B cell (primary cell): ENCODE results near the gene DDX54. TPM values are rescaled to one million over a fixed set of nuclear protein-coding genes. Genes with fewer than 3 reads are reported as not detected.

ENCODE experiments used
- ATAC-seq: fragments of 200-7000 bp; cut with Tn5 transposase; one replicate; pipeline ENCODE4 v1.10.0; 2021; ENCODE audit warnings: low read depth, mild to moderate bottlenecking, moderate number of reproducible peaks, moderate library complexity
- CTCF ChIA-PET: fragments of 350-600 bp; sonication (Branson Sonifier 250); formaldehyde crosslinking; loops from one replicate; lab custom pipeline; 2021; ENCODE audit warnings: antibody characterized with exemption, inconsistent platforms; lab: Charles Lee
- POLR2A ChIA-PET: fragments of 350-600 bp; sonication (Branson Sonifier 250); formaldehyde crosslinking; loops from one replicate; lab custom pipeline; 2021; ENCODE audit warnings: antibody characterized with exemption; lab: Charles Lee
- DNase-seq: peaks from one replicate; pipeline ENCODE4 v3.0.0; 2013
- H2AFZ ChIP-seq: 2 replicates; pipeline ENCODE4 v1.6.1; 2012; ENCODE audit warnings: mild to moderate bottlenecking, low read depth, low read length; ENCODE audit not compliant: insufficient read depth, poor library complexity, severe bottlenecking
- H3K27ac ChIP-seq, 2 donors: 1 replicate in 1 of 2; 2 replicates in 1 of 2; pipeline ENCODE4 v1.5.1; 2012 to 2013; ENCODE audit warnings: low read length in 2 of 2, mild to moderate bottlenecking in 2 of 2, moderate library complexity in 1 of 2
- H3K27me3 ChIP-seq, 4 experiments: fragments of 200-600 bp in 1 of 4; sonication (generic) in 1 of 4; replicated peaks in 1 of 4; 1 replicate in 2 of 4; 2 replicates in 2 of 4; pipeline versions ENCODE4 v1.6.1 to v1.7.0; 2013 to 2016; ENCODE audit warnings: low read length in 3 of 4, mild to moderate bottlenecking in 2 of 4, mixed read lengths in 1 of 4, moderate library complexity in 1 of 4; ENCODE audit not compliant: insufficient read depth in 4 of 4, control insufficient read depth in 3 of 4; ENCODE audit errors: control extremely low read depth in 1 of 4
- H3K36me3 ChIP-seq, 2 experiments: replicated peaks in 1 of 2; 1 replicate in 1 of 2; 2 replicates in 1 of 2; pipeline versions ENCODE4 v1.6.1 to v1.7.1; 2013; ENCODE audit warnings: low read length in 1 of 2; ENCODE audit not compliant: insufficient read depth in 2 of 2, control insufficient read depth in 1 of 2; ENCODE audit errors: control extremely low read depth in 1 of 2, extremely low read depth in 1 of 2
- H3K4me1 ChIP-seq, 2 donors: fragments of 200-600 bp in 1 of 2; sonication (generic) in 1 of 2; 1 replicate in 1 of 2; 2 replicates in 1 of 2; pipeline versions ENCODE4 v1.5.1 to v1.6.1; 2013 to 2017; ENCODE audit warnings: low read length in 2 of 2; ENCODE audit not compliant: control insufficient read depth in 2 of 2, insufficient read depth in 2 of 2
- H3K4me2 ChIP-seq: replicated peaks from 2 replicates; pipeline ENCODE3; 2012; ENCODE audit warnings: mild to moderate bottlenecking, low read depth, low read length; ENCODE audit not compliant: poor library complexity, severe bottlenecking
- H3K4me3 ChIP-seq, 5 experiments: fragments of 200-600 bp in 1 of 5; sonication (generic) in 1 of 5; 1 replicate in 3 of 5; 2 replicates in 2 of 5; pipeline versions ENCODE4 v1.5.1 to v1.7.0; 2011 to 2016; ENCODE audit warnings: low read length in 4 of 5, mild to moderate bottlenecking in 4 of 5, low read depth in 2 of 5, control low read depth in 1 of 5, moderate library complexity in 1 of 5; ENCODE audit not compliant: insufficient read depth in 1 of 5; ENCODE audit errors: control extremely low read depth in 1 of 5, extremely low read depth in 1 of 5
- H3K79me2 ChIP-seq: fragments of 200-600 bp; sonication (generic); one replicate; pipeline ENCODE4 v1.6.0; 2016; ENCODE audit warnings: low read length; ENCODE audit not compliant: control insufficient read depth, insufficient read depth
- H3K9ac ChIP-seq: fragments of 200-600 bp; sonication (generic); 2 replicates; pipeline ENCODE4 v1.6.1; 2017; ENCODE audit warnings: mild to moderate bottlenecking, low read length, moderate library complexity
- H3K9me3 ChIP-seq, 3 donors: one replicate each; pipeline versions ENCODE4 v1.6.1 to v1.7.1; 2013; ENCODE audit warnings: low read length in 2 of 3; ENCODE audit not compliant: control insufficient read depth in 2 of 3, insufficient read depth in 1 of 3; ENCODE audit errors: control extremely low read depth in 1 of 3
- H4K20me1 ChIP-seq: 2 replicates; pipeline ENCODE4 v1.6.0; 2012; ENCODE audit warnings: mild to moderate bottlenecking, low read length; ENCODE audit not compliant: insufficient read depth, control insufficient read depth, poor library complexity, severe bottlenecking
- H3K27ac Mint-ChIP-seq: one replicate; pipeline ENCODE4 v1.8.0; 2021; ENCODE audit warnings: mixed read lengths
- H3K27me3 Mint-ChIP-seq: one replicate; pipeline ENCODE4 v1.8.0; 2021; ENCODE audit warnings: mixed read lengths
- H3K4me1 Mint-ChIP-seq: one replicate; pipeline ENCODE4 v1.8.0; 2021; ENCODE audit warnings: mixed read lengths
- H3K4me3 Mint-ChIP-seq: one replicate; pipeline ENCODE4 v1.8.0; 2021; ENCODE audit warnings: mixed read lengths
- H3K9me3 Mint-ChIP-seq: one replicate; pipeline ENCODE4 v1.8.0; 2022; ENCODE audit warnings: mixed read lengths; ENCODE audit not compliant: insufficient read depth
- CTCF ChIP-seq: fragments of 200-600 bp; IDR thresholded peaks from one replicate; pipeline ENCODE4 v1.8.0; 2022; ENCODE audit warnings: antibody characterized with exemption, mild to moderate bottlenecking
- EZH2 ChIP-seq: IDR thresholded peaks from 2 replicates; pipeline ENCODE4 v1.6.1; 2012; ENCODE audit warnings: borderline replicate concordance, low read depth, mild to moderate bottlenecking, moderate library complexity, low read length; ENCODE audit not compliant: insufficient read depth, poor library complexity, severe bottlenecking
- WGBS: methylation state at CpG from one replicate; pipeline ENCODE4 v1.1.5; 2013; ENCODE audit warnings: missing lambda C conversion rate; ENCODE audit not compliant: insufficient coverage; 5-methylcytosine and 5-hydroxymethylcytosine counted together
- intact Hi-C: fragments of 100-400 bp; cut with micrococcal nuclease; formaldehyde crosslinking; loops from one replicate; pipeline ENCODE4 v1.10.0; 2022
- polyA plus RNA-seq: library from polyadenylated mRNA; depleted of rRNA; stranded (reverse); fragments of >200 nt; gene quantifications from 2 replicates; pipeline ENCODE4 v1.2.3, GENCODE V29; 2012
- total RNA-seq, 2 donors: library from RNA; stranded (reverse); fragments of 120-200 nt in 1 of 2; gene quantifications; 1 replicate in 1 of 2; 2 replicates in 1 of 2; pipeline versions ENCODE4 v1.2.3 to v1.2.4, GENCODE V29; 2013 to 2022

Gene DDX54
- total and polyA plus RNA-seq, 2 donors (not counting 1 experiment from before 2014, with no cell fraction given): 55.4 to 101 TPM

DNA sequence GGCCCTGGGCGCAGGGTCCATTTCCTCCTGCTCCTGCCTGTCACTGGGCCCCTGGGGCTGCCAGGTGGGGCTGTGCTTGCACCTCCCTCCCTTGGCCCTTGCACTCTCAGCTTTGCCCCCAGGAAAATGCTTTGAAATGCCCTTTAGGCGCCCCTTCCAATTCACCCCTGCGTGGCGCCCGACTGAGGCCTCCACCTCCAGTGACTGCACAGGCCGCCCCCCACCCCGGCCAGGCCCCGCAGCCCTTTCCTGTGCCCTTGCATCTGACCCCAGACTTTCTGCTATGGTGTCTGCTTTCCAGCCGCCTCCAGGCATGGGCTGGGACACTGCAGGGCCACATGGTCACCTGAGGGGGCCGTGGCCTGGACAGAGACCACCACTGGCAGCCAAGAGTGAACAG, 17.4 kb downstream of the DDX54 start:
- peaks cover 47% of the 10 kb centered on the region for H4K20me1 ChIP-seq
- no peak overlapping the region for H2AFZ ChIP-seq
- Mint-ChIP-seq H3K9me3 (no peaks in the 10 kb centered on the region), H3K27me3 (no peaks in the 10 kb centered on the region), H3K4me3 (no peak overlapping the region), H3K4me1 (peaks cover 23% of the 10 kb centered on the region), H3K27ac (no peak overlapping the region)
- TF ChIP-seq EZH2 (no peak), CTCF (no peak)
- intact Hi-C loops: no loop called here
- H3K36me3 ChIP-seq: peaks cover 7 to 93% of the 10 kb centered on the region in 2 experiments
- peaks cover 6 to 12% of the 10 kb centered on the region in 2 donors for H3K4me1 ChIP-seq
- POLR2A ChIA-PET: no interaction called here
- CTCF ChIA-PET: no interaction called here
- H3K79me2 ChIP-seq: peaks cover 22% of the 10 kb centered on the region
- WGBS: 96% methylated on average over 10 of the region's 10 CpGs
- H3K27me3 ChIP-seq: no peaks in the 10 kb centered on the region
- no peak for ATAC-seq
- H3K9ac ChIP-seq: no peak overlapping the region
- no peak overlapping the region for H3K27ac ChIP-seq
- H3K9me3 ChIP-seq: peaks cover 0 to 1% (median 0%) of the 10 kb centered on the region in 3 donors
- H3K4me3 ChIP-seq: no peak overlapping the region
- no peak overlapping the region for H3K4me2 ChIP-seq
- no peak for DNase-seq

DNA sequence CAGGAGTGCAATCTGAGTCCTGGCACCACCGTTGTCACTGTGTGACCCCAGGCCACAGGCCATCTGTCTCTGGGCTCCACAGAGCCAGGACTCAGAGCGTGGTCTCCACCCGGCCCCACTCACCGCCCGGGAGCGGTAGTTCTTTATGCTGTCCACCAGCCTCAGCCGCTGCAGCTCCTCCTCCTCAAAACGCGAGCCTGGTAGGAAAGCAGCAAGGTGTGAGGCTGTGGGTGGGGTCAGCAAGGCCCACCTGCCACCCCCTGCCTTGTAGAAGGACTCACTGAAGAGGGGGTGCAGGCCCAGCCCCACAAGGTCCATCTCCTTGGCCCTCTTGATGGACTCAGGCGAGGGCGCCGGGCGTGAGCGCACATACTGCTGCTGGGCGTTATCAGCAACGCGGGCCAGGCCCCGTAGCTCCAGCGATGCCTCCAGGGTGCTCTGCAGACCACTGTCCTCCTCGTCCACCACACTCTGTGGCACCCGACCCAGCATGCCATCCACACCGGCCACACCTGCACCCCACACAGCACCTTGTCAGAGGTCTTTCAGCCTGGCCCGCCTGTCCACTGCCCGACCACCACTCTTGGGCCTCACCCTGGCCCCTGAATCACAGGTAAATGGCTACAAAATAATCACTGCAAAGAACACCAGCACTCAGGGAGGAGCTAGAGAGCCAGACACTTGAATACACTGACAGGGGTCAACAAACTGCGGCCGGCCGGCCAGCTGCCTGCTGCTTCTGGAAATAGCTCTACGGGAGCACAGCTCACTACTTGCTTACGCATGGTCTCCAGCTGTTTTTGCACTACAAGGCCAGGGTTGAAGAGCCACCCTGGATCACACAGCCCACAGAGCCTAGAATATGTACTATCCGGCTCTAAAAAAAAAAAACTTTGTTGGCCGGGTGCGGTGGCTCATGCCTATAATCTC, 19.5 kb downstream of the DDX54 start:
- 97% methylated on average over 26 of the region's 32 CpGs for WGBS
- H3K36me3 ChIP-seq: peaks cover 6 to 89% of the 10 kb centered on the region in 2 experiments
- H3K4me1 Mint-ChIP-seq: peaks cover 4% of the 10 kb centered on the region
- no peak overlapping the region for H3K27ac Mint-ChIP-seq
- TF ChIP-seq CTCF (no peak), EZH2 (no peak)
- no peak overlapping the region for H3K4me3 Mint-ChIP-seq
- H3K27me3 Mint-ChIP-seq: no peaks in the 10 kb centered on the region
- peaks cover 55% of the 10 kb centered on the region for H4K20me1 ChIP-seq
- peaks cover 0 to 1% (median 0%) of the 10 kb centered on the region in 3 donors for H3K9me3 ChIP-seq
- H3K9ac ChIP-seq: no peak overlapping the region
- no peak overlapping the region for H2AFZ ChIP-seq
- CTCF ChIA-PET: interaction anchor here (0.7 to 4.9 kb wide), 5 partner anchors 8 to 118 kb away, joined by 3 to 28 read pairs (median 5); no protein-coding TSS in a partner anchor
- H3K9me3 Mint-ChIP-seq: no peaks in the 10 kb centered on the region
- ATAC-seq (no peak), DNase-seq (no peak)
- no peak overlapping the region for H3K4me2 ChIP-seq
- no peak overlapping the region for H3K4me3 ChIP-seq
- H3K27me3 ChIP-seq: no peaks in the 10 kb centered on the region
- no peak overlapping the region for H3K27ac ChIP-seq
- intact Hi-C loops: no loop called here
- POLR2A ChIA-PET: interaction anchor here (0.6 kb wide), 1 partner anchor 29 kb away, joined by 8 read pairs; no protein-coding TSS in a partner anchor
- no peaks in the 10 kb centered on the region for H3K4me1 ChIP-seq
- peaks cover 10% of the 10 kb centered on the region for H3K79me2 ChIP-seq
